GM21390 (cell line): ENCODE measurements around the gene IFI30.
A peak's percentile ranks its signal among the peaks of the same experiment; 100 is the strongest.

ENCODE experiments used
- ATAC-seq: cut with Tn5 transposase; IDR thresholded peaks from one replicate; pipeline ENCODE4 v1.9.1; 2021; ENCODE audit not compliant: unreplicated experiment

Gene IFI30

DNA sequence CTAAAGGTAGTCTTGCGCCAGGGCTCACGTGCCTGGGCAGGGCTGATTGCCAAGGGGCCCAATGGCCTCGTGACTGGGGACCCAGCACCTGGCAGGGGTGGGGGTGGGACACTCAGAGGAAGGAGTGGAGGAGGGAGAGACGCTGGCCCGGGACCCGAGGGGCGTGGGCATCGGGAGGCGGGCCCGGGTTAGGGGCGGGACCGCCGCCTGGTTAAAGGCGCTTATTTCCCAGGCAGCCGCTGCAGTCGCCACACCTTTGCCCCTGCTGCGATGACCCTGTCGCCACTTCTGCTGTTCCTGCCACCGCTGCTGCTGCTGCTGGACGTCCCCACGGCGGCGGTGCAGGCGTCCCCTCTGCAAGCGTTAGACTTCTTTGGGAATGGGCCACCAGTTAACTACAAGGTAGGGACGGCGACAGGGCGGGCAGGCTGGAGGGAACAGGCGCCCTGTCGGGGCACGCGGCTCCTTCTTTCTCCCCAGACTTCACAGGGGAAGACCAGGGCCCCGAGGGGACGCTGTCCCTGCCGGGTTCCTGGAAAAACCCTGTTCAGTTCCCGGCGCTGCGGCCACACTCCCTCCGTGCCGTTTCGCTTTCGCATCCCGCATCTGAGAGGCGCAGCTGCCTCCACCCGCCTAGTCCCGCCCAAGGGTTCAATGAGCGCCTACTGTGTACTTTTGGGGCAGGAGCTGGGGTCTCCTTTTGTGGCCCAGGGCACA, at the start of gene IFI30:
Gene IFI30 (plus strand): TSS at position 242 of the 717 bp plus-strand sequence. CDS start 29 bp downstream, at position 271.
- ATAC-seq, result peak; percentile 38

DNA sequence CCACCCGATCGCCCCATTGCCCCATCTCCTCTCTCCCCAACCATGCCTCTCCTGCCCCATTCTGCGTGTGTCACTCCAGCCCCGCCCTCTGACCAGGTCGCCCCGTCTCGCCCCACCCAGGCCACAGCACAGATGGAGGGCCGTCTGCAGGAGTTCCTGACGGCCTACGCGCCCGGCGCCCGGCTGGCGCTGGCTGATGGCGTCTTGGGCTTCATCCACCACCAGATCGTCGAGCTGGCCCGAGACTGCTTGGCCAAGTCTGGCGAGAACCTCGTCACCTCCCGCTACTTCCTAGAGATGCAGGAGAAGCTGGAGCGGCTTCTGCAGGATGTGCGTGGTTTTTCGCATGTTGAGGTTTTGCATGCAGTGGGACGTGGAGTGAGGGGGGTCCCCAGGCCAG, 49.8 kb upstream of the IFI30 start:
- no peak for ATAC-seq

DNA sequence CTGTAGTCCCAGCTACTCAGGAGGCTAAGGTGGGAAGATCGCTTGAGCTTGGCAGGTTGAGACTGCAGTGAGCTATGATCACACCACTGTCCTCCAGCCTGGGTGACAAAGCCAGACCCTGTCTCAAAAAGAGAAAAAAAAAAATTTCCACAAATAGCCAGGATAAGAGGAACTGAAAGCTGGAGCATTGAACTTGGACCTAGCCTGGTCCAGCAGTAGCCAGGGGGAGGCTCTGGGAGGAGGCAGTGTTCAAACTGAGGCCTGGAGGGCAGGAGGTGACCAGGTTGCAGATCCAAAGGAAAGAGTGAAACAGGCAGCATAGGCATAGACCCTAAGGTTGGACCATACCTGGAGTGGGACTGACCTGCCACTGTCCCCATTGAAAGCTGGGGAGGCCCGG, 47.5 kb upstream of the IFI30 start:
- no peak for ATAC-seq

DNA sequence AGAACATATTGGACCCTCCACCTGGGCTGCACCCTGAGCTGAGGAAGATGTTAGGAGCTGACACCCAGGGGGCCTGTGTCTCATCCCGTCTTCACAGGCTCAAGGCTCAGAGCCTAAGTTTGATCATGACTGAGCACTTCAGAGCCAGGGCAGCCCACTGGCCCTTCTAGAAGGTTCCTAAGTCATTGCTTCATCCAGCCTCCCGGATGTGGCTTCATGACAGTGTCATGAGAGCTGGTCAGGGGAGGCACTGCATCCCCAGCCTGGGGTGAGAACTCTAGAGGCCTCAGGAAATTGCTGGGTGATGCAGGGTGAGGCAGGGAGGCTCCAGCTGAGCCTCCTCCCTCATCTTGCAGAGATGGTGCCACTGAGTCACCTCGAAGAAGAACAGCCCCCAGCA, 45.6 kb upstream of the IFI30 start:
- ATAC-seq, result no peak

DNA sequence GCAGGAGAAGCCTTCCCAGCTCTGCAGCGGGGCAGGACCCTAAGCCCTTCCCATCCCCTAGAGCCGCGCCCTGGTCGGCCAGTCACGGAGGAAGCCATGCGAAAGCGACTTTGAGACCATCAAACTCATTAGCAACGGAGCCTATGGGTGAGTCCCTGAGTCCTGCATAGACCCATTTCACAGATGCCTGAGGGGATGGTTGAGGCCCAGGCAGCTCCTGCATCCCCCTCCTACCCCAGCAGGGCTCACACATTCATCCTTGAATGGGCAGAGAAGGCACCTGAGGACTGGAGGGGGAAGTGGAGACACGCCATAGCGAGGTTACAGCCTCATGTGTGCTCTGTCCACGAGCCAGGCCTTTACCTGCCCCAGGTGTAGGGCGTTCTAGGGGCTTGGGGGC, 44.8 kb upstream of the IFI30 start:
- ATAC-seq, result no peak

DNA sequence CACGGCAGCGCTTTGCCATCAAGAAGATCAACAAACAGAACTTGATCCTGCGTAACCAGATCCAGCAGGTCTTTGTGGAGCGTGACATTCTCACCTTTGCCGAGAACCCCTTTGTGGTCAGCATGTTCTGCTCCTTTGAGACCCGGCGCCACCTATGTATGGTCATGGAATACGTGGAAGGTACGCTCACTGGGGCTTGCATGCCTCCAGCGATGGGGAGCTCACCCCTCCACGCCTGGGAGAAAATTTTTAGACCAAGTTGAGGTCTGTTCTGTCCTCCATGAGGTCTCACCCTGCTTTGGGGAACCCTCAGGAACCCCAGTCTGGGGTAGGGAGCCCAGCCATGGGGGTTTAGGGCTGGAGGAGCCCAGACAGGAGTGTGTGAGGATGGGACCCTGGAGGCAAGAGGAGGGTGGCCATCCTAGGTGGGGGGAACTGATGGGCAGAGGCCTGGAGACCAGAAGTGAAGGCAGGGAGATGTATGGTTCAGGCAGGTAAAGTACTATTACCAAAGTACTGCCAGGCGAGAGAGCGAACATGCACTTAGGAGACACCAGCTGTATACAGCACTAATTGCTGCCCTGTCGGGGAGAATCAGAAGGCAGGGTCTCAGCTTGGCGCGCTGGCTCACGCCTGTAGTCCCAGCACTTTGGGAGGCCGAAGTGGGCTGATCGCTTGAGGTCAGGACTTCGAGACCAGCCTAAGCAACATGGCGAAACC, 42.9 kb upstream of the IFI30 start:
- ATAC-seq, result no peak

DNA sequence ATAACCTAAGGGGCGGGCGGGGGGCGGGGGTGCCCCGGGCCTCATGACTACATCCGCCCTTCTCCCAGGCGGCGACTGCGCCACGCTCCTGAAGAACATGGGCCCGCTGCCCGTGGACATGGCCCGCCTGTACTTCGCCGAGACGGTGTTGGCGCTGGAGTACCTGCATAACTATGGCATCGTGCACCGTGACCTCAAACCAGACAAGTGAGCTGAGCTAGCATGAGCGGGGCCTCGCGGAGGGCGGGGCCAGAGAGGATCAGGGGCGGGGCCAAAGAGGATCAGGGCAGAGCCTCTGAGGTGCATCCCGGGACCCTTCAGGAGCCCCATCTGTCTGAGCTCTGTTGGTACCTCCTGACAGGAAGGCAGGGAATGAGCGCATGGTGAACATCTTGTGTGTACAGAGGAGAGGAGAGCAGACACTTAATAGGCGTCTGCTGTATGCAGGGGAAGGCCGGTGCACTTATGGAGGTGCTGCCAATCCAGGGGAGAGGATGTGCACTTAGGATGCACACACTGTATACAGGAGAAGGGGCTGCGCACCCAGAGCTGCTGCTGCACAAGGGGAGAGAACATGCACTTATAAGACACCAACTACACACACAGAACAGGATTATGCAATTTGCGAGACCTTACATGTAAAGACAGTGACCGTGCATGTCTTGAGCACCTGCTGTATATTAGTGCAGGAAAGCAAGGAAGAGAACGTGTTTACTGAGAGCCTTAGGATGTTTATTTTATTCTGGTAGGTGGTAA, 41.6 kb upstream of the IFI30 start:
- no peak for ATAC-seq

DNA sequence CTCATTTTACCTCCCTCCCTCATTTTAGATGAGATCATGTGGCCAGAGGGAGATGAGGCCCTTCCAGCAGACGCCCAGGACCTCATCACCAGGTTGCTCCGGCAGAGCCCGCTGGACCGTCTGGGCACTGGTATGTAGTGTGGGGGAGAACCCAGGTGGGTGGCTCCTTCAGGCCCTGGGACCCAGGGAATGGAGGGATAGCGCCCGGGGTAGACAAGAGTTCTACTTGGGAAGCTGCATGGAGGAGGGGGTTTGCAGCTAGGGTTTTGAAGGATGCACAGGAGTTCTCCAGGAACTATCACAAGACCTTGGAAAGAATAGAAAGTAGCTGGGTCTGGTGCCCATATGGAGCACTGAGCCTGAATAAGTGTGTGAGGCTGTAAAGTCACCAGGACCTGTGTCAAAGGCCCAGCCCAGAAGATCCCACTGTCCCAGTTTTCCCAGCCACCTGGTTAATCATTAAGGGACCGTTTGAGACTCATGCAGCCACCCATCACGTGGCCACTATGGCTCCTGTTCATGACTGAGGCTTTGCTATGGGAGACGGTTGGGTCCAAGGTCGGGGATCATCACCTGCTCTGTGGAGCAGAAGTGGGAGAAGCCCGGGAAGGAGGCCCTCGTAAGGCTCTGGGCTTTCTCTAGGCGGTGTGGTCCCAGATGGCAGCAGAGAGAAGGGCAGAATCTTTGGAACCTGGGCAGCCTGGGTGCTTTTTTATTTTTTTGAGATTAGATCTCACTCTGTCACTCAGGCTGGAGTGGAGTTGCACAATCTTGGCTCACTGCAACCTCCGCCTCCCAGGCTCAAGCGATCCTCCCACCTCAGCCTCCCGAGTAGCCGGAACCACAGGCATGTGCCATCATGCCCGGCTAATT, 37.7 kb upstream of the IFI30 start:
- no peak for ATAC-seq

DNA sequence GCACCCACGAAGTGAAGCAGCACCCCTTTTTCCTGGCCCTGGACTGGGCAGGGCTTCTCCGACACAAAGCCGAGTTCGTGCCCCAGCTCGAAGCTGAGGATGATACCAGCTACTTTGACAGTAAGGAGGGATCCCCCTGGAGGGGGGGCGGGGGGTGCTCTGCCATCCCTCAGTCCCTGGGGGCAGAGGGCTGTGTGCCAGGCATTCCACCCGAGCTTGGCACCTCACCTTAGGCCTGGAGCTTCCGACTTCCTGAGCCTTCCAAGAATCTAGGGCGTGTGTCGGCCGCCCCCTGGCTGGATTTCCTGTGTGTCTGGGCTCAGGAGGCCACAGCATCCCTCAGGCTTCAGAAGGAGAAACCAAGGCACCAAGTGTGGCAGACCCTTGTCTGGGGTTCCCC, 36.4 kb upstream of the IFI30 start:
- ATAC-seq, result no peak

DNA sequence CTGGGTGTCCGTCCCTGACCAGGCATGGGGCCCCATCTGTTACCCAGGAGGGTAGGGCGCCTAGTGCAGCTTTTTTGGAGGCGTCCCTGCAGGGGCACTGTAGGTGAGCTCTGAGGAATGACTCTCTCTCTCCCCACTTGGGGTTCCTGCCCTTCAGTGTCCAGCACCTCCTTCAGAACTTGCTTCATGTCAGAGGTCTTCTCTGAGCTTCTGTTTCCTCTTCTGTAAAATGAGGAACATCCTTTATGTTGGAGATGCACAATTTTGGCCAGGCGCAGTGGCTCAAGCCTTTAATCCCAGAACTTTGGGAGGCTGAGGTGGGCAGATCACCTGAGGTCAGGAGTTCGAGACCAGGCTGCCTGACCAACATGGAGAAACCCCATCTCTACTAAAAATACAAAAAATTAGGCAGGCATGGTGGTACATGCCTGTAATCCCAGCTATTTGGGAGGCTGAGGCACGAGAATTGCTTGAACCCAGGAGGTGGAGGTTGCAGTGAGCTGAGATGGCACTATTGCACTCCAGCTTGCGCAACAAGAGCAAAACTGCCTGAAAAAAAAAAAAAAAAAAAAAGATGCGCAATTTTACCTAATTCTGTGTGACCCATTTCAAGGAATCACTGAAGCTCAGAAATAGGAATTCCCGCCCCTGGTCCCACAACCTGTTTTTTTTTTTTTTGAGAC, 35.8 kb upstream of the IFI30 start:
- no peak for ATAC-seq

DNA sequence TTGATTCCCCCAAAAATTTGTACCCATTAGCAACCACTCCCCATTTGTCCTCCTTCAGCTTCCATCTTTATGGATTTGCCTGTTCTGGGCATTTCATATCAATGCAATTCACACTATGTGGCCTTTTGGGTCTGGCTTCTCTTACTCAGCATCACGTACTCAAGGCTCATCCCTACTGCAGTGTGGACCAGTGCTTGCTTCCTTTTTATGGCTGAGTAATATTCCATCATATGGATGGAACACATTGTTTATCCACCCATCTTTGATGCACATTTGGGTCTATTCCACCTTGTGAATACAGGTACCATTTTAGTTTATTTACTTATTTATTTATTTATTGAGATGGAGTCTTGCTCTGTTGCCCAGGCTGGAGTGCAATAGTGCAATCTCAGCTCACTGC, 33.1 kb upstream of the IFI30 start:
- ATAC-seq, result no peak

DNA sequence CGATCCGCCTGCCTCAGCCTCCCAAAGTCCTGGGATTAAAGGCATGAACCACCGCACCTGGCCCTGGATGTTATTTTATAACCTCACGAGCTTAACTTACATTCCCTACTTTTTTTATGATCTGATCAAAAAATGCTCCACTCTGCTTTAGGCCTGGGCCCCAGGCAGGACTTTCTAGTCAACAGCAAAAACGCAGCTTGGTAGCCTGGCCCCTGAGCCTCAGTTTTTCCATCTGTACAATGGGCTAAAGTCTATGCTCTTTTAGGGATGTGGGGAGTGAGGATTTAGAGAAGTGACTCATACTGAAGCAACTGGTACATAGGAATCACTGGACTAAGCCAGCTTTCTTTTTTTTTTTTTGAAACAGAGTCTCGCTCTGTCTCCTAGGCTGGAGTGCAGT, 32.6 kb upstream of the IFI30 start:
- no peak for ATAC-seq

DNA sequence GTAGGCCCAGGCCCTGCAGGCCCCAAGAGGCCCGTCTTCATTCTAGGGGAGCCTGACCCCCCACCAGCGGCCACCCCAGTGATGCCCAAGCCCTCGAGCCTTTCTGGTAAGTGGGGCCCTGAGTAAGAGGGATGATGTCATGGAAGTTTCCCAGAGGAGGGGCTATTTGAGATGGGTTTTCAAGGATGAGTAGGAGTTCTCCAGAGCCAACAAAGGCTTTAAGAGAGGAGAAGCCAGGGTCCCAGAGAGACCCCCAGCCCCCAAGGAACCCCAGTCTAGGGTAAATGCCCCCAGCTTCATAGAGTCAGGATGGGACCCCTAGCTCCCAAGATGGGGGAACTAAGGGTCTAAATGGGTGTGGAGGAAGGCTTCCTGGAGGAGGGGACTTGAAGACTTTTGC, 29.7 kb upstream of the IFI30 start:
- no peak for ATAC-seq

DNA sequence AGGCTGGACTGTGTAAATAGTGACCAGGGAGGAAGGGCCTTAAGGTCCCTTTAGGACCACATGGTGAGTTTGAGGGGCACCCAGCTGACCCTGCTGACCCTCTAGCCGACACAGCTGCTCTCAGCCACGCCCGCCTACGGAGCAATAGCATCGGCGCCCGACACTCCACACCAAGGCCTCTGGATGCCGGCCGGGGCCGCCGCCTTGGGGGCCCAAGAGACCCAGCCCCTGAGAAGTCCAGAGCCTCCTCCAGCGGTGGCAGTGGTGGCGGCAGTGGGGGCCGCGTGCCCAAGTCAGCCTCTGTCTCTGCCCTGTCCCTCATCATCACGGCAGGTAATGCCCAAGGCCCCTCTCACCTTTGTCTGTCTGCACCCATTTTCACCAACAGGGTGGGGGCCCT, 29.3 kb upstream of the IFI30 start:
- no peak for ATAC-seq

DNA sequence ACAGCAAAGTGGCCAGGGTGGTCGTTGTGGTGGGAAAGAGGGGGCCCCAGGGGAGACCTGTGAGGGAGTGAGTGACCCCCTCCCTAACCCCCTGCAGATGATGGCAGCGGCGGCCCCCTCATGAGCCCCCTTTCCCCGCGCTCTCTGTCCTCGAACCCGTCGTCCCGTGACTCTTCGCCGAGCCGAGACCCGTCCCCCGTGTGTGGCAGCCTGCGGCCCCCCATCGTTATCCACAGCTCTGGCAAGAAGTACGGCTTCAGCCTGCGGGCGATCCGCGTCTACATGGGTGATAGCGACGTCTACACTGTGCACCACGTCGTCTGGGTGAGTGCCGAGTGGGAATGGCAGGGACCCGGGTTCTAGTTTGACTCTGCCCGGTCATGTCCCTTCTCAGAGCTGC, 28.7 kb upstream of the IFI30 start:
- ATAC-seq, result no peak

DNA sequence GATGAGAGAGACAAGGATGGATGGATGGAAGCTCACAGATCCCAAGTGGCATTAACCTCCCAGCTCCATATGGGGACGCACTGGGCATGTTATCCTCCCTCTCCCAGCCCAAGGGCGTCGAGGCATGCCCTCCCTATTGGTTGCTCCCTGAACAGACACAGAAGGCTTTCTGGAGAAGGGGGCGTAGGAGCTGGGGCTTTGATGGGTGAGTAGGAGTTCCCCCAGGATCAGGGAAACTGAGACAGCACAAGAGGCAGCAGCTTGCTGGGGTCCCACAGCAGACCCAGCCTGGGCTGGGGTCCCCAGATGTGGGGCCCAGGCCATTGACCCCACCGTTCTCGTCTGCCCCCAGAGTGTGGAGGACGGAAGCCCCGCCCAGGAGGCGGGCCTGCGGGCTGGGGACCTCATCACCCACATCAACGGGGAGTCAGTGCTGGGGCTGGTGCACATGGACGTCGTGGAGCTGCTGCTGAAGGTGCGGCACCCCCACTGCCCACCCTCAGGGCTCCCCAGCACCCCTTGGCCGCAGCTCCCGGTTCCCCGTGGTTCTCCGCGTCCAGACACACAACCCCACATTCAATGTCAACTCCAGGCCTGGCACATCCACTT, 28.1 kb upstream of the IFI30 start:
- ATAC-seq, result no peak

DNA sequence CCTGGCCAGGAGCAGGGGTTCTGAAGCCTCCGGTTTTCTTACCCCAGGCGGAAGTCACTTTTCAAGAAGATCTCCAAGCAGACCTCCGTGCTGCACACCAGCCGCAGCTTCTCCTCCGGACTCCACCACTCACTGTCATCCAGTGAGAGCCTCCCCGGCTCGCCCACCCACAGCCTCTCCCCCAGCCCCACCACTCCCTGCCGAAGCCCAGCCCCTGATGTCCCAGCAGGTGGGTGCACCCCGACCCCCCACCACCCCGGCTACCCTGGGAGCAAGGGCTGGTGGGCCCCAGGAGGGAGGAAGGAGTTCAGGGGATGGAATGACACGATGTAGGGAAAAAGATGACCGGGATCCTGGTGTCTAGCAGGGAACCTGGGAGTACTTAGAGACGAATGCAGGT, 26.2 kb upstream of the IFI30 start:
- no peak for ATAC-seq

DNA sequence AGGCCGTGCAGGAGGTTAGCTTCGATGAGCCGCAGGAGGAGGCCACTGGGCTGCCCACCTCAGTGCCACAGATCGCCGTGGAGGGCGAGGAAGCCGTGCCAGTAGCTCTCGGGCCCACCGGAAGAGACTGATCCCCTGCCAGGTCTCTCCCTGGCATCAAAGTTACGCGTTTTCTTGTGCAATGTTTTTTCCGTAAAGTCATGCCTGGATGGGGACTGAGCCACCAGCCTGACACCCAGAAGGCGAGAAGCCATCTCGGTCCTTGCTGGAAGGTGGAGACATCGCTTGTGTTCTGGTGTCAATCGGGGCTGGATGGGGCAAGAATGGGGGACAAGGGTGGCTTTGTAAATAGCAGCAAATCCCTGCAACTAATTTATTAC, 24.0 kb upstream of the IFI30 start:
- ATAC-seq, result no peak

DNA sequence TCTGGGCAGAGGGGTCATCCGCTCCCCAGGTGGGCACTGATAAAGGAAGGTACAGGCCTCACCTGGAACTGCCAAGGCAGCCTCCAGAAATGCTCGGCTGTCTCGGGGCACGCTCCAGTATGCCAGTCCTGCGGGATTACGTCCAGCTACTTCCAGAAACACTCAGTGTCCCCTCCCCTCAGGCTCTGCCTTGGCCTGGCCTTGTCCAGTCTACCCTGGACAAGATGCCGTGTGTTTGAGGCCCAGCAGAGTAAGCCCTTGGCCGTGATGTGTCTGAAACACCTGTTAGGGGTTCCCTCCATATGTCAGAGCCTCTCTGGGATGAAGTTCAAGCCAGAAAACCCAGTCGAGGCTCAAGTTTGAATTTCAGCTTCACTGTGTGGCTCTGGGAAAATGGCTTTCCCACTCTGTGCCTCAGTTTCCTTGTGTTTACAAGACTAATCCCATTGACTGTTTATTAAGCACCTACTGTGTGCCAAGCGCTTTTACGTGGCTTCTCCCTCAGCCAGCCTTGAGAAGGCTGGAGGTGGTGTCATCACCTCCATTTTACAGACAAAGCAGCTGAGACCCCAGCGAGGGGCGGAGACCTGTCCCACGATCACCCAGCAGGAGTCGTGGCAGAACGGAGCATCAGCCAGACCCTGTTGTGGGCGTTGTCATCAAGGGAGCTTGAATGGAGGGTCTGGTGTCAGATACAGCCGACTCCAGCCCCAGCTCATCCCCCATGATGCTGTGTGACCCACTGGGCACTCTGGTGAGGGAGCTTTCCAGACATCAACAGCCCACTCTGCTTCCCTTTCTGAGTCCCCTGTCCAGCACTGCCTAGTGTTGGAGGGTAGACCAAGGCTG, 22.6 kb upstream of the IFI30 start:
- no peak for ATAC-seq
